ENCODE results near the gene STOML3.

Gene STOML3

DNA sequence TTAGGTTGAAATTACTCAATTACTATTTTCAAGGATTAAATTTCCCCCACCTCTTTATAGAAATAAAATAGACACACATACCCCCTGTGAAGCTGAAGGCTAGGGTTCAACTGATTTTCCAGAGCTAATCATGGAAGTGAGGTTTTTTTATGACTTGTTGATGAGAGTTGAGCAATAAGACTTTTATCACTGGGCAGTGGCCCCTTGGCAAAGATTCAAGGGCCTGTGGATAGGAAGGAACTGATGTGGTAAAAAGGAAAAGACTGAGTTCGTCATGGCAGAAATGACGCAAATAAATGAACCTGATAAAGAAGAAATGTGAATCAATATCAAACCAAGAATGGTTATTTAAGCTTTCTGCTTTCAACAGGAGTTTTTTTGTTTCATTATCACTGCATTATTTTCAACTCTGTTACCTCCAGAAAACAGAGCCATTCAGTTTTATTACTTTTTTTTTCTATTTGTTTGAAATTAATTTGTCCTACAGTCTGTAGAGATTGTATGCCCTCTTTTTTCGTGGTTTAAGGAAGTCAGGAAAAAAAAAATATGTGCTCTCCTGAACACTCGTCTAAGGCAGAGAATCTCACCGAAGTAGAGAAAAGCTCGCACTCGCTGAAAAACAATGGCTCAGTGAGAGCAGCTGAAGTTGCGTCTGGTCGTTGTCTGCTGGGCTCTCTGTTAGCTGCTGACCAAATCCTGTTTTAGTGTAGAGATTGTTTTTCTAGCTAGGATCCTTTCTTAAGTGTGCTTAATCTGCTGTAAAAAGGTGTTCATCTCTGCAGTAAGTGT is 38.9 kb downstream of the STOML3 start:
- DNase-seq (ENCODE audit: low read depth), result no peak
- H3K4me3 ChIP-seq (ENCODE audit: low read length), result no peak overlapping the region
- TF ChIP-seq, protein P1, sequence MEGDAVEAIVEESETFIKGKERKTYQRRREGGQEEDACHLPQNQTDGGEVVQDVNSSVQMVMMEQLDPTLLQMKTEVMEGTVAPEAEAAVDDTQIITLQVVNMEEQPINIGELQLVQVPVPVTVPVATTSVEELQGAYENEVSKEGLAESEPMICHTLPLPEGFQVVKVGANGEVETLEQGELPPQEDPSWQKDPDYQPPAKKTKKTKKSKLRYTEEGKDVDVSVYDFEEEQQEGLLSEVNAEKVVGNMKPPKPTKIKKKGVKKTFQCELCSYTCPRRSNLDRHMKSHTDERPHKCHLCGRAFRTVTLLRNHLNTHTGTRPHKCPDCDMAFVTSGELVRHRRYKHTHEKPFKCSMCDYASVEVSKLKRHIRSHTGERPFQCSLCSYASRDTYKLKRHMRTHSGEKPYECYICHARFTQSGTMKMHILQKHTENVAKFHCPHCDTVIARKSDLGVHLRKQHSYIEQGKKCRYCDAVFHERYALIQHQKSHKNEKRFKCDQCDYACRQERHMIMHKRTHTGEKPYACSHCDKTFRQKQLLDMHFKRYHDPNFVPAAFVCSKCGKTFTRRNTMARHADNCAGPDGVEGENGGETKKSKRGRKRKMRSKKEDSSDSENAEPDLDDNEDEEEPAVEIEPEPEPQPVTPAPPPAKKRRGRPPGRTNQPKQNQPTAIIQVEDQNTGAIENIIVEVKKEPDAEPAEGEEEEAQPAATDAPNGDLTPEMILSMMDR (conservative IDR thresholded peaks at IDR 0.05; ENCODE audit: low read depth, low read length), result no peak

GRCh38 chr13:38950987-38951386 is 39.6 kb downstream of the STOML3 start:
- no peak overlapping the region for H3K4me3 ChIP-seq (ENCODE audit: low read length)
- DNase-seq (ENCODE audit: low read depth), result no peak
- TF ChIP-seq, protein P1 (conservative IDR thresholded peaks at IDR 0.05; ENCODE audit: low read depth, low read length), result no peak

DNA sequence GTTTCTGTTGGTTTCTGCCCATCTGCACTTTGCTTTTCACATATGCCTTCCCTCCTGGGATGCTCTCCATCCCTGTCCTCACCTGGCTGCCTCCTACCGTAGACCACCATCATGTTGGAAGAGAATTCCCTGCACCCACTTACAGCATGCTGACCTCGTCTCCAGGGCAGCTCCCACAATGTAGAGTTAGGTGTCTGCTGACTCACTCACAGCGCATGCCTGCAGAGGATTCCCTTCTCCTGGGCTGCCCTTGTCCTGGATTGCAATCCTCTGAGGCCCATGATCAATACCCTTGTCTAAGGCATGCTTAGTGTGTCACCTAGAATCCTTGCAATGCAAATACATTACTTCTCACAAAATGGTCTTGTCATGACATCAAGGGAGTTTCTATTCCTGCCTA is 43.6 kb downstream of the STOML3 start:
- DNase-seq (ENCODE audit: low read depth), result no peak
- TF ChIP-seq, protein P1 (conservative IDR thresholded peaks at IDR 0.05; ENCODE audit: low read depth, low read length), result no peak
- no peak overlapping the region for H3K4me3 ChIP-seq (ENCODE audit: low read length)

DNA sequence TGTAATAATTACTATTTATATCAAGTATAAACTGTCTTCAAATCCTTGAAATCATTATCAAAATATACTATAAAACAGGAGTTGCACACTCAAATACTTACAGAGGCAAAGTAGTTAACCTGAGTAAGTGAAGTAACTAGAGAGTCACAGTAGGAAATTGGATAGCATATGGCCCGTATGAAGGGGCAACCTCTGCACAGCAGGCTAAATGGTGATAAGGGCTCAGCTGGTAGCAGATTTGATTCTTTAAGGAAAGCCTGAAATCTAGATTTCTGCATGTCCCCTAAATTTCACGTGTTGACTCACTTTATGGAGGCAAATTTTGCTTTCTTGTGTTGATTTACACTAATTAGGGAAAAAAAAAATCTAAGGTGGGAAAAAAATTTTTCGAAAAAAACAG is 46.4 kb downstream of the STOML3 start:
- DNase-seq (ENCODE audit: low read depth), result no peak
- TF ChIP-seq, protein P1 (conservative IDR thresholded peaks at IDR 0.05; ENCODE audit: low read depth, low read length), result no peak

DNA sequence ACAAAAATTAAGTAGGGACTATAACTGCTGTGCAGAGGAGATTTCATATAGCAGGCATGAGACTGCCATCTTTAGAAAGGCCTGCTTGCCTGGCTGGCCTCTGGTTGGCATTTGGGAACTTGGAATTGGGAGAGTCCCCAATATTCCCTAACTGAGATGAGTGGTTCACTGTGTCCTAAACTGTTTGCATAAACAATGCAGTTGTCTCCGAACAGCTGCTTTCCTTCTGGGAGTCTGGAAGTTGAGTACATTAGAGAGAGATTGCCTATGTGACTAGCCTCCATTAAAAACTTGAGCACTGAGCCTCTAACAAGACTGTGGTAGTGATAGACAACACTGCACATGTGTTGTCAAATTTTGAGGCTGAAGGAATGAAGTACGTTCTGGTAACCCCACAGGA is 47.4 kb downstream of the STOML3 start:
- TF ChIP-seq, protein P1 (conservative IDR thresholded peaks at IDR 0.05; ENCODE audit: low read depth, low read length), result no peak
- no peak overlapping the region for H3K4me3 ChIP-seq (ENCODE audit: low read length)
- no peak for DNase-seq (ENCODE audit: low read depth)

More for the DNA sequence above, 46.4 kb downstream of the STOML3 start:
- H3K4me3 ChIP-seq (ENCODE audit: low read length), result no peak overlapping the region

DNA sequence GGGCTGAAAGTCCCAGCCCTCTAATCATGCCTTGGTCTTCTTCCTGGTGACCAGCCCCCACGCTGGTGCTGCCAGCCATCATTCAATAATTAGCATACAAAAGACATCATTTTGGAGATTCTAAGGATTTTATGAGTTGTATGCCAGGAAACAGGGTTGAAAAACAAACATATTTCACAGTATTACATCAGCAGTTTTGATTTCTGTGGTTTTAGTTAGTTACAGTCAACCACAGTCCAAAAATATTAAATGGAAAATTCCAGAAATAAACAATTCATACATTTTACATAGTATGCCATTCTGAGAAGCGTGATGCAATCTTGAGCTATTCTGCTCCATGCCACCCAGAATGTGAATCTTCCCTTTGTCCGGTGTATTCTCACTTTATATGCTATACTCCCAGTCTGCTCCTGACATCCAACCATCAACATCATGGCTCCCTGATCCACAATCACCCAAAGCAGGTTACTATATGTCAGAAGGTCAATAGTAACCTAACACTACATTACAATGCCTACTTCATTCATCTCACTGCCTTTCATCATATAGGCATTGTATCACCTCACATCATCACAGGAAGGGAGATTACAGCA is 49.2 kb downstream of the STOML3 start:
- DNase-seq (ENCODE audit: low read depth), result no peak
- TF ChIP-seq, protein P1 (conservative IDR thresholded peaks at IDR 0.05; ENCODE audit: low read depth, low read length), result no peak
- no peak overlapping the region for H3K4me3 ChIP-seq (ENCODE audit: low read length)

GRCh38 chr13:38933786-38934185 is 56.8 kb downstream of the STOML3 start:
- DNase-seq (ENCODE audit: low read depth), result no peak

More at GRCh38 chr13:38933786-38934185, 56.8 kb downstream of the STOML3 start:
- TF ChIP-seq, protein P1 (conservative IDR thresholded peaks at IDR 0.05; ENCODE audit: low read depth, low read length), result no peak
- no peak overlapping the region for H3K4me3 ChIP-seq (ENCODE audit: low read length)
